Mesenchymal stem cell (in vitro differentiated cells and primary cell): ENCODE measurements around the gene SHISA3.

Experiments
- DNase-seq: peaks from one replicate; pipeline ENCODE4 v3.0.0-alpha.2; 2013
- H2AFZ ChIP-seq: one replicate; pipeline ENCODE4 v1.6.1; 2013; ENCODE audit warnings: low read depth, mild to moderate bottlenecking, control low read depth, inconsistent platforms, low read length, moderate library complexity
- H2AK5ac ChIP-seq: 2 replicates; pipeline ENCODE4 v1.6.1; 2013; ENCODE audit warnings: low read length, moderate library complexity, mild to moderate bottlenecking, inconsistent platforms; ENCODE audit not compliant: severe bottlenecking
- H2BK120ac ChIP-seq: one replicate; pipeline ENCODE4 v1.6.1; 2013; ENCODE audit warnings: low read depth, mild to moderate bottlenecking, inconsistent platforms, low read length, moderate library complexity
- H2BK12ac ChIP-seq, 2 experiments: one replicate each; pipeline ENCODE4 v1.6.1; 2013; ENCODE audit warnings: inconsistent platforms in 2 of 2, low read length in 2 of 2, mild to moderate bottlenecking in 2 of 2, moderate library complexity in 2 of 2, control low read depth in 1 of 2
- H2BK15ac ChIP-seq: one replicate; pipeline ENCODE4 v1.6.1; 2013; ENCODE audit warnings: mild to moderate bottlenecking, low read depth, inconsistent platforms; ENCODE audit not compliant: poor library complexity, severe bottlenecking
- H2BK5ac ChIP-seq: 2 replicates; pipeline ENCODE4 v1.6.1; 2013; ENCODE audit warnings: low read depth, mild to moderate bottlenecking, low read length, control low read depth, inconsistent platforms; ENCODE audit not compliant: poor library complexity, severe bottlenecking
- H3K14ac ChIP-seq, 2 experiments: one replicate each; pipeline ENCODE4 v1.6.1; 2013; ENCODE audit warnings: inconsistent platforms in 2 of 2, low read length in 2 of 2, control low read depth in 1 of 2, mild to moderate bottlenecking in 1 of 2, moderate library complexity in 1 of 2
- H3K18ac ChIP-seq, 2 experiments: one replicate each; pipeline ENCODE4 v1.6.1; 2013; ENCODE audit warnings: inconsistent platforms in 2 of 2, low read length in 2 of 2, control low read depth in 1 of 2, low read depth in 1 of 2, mild to moderate bottlenecking in 1 of 2
- H3K23ac ChIP-seq, 2 experiments: one replicate each; pipeline ENCODE4 v1.6.1; 2013; ENCODE audit warnings: inconsistent platforms in 2 of 2, low read length in 2 of 2, mild to moderate bottlenecking in 2 of 2, moderate library complexity in 2 of 2, control low read depth in 1 of 2
- H3K27ac ChIP-seq: 2 replicates; pipeline ENCODE4 v1.5.1; 2013; ENCODE audit warnings: mild to moderate bottlenecking, moderate library complexity, low read length, control low read depth, inconsistent platforms; ENCODE audit not compliant: poor library complexity, severe bottlenecking
- H3K27me3 ChIP-seq, 2 experiments: 2 replicates each; pipeline versions ENCODE4 v1.6.1 to v1.7.0; 2013; ENCODE audit warnings: low read length in 2 of 2, mild to moderate bottlenecking in 2 of 2, moderate library complexity in 2 of 2, control low read depth in 1 of 2, inconsistent platforms in 1 of 2; ENCODE audit not compliant: control insufficient read depth in 1 of 2, insufficient read depth in 1 of 2
- H3K36me3 ChIP-seq, 2 experiments: 2 replicates each; pipeline versions ENCODE4 v1.6.1 to v1.7.0; 2013; ENCODE audit warnings: low read length in 2 of 2, control low read depth in 1 of 2, inconsistent platforms in 1 of 2, low read depth in 1 of 2, mild to moderate bottlenecking in 1 of 2; ENCODE audit not compliant: insufficient read depth in 2 of 2, control insufficient read depth in 1 of 2
- H3K4ac ChIP-seq, 2 experiments: one replicate each; pipeline ENCODE4 v1.6.1; 2013; ENCODE audit warnings: inconsistent platforms in 2 of 2, low read length in 2 of 2, mild to moderate bottlenecking in 2 of 2, moderate library complexity in 2 of 2, control low read depth in 1 of 2, low read depth in 1 of 2
- H3K4me1 ChIP-seq: 2 replicates; pipeline ENCODE4 v1.6.1; 2013; ENCODE audit warnings: low read depth, low read length, control low read depth; ENCODE audit not compliant: control insufficient read depth, insufficient read depth
- H3K4me2 ChIP-seq: 2 replicates; pipeline ENCODE4 v1.6.1; 2013; ENCODE audit warnings: low read length, mild to moderate bottlenecking, inconsistent platforms; ENCODE audit not compliant: poor library complexity, severe bottlenecking
- H3K4me3 ChIP-seq, 2 experiments: 2 replicates each; pipeline versions ENCODE4 v1.5.1 to v1.7.0; 2013; ENCODE audit warnings: low read length in 2 of 2, mild to moderate bottlenecking in 2 of 2, control low read depth in 1 of 2, low read depth in 1 of 2; ENCODE audit not compliant: insufficient read depth in 1 of 2
- H3K79me1 ChIP-seq: replicated peaks from 2 replicates; pipeline ENCODE4 v1.6.1; 2013; ENCODE audit warnings: mild to moderate bottlenecking, control low read depth, low read length, inconsistent platforms; ENCODE audit not compliant: poor library complexity, severe bottlenecking
- H3K9ac ChIP-seq: 2 replicates; pipeline ENCODE4 v1.7.0; 2013; ENCODE audit warnings: mild to moderate bottlenecking, low read length, moderate library complexity
- H3K9me3 ChIP-seq: 2 replicates; pipeline ENCODE4 v1.7.0; 2013; ENCODE audit warnings: mild to moderate bottlenecking, low read length; ENCODE audit not compliant: control insufficient read depth
- H4K8ac ChIP-seq: one replicate; pipeline ENCODE4 v1.6.1; 2013; ENCODE audit warnings: inconsistent platforms, mild to moderate bottlenecking, low read length, moderate library complexity
- H4K91ac ChIP-seq: one replicate; pipeline ENCODE4 v1.6.1; 2013; ENCODE audit warnings: mild to moderate bottlenecking, low read length, inconsistent platforms
- WGBS: methylation state at CpG from one replicate; pipeline ENCODE4 v1.1.7; 2013; ENCODE audit warnings: mixed read lengths; 5-methylcytosine and 5-hydroxymethylcytosine counted together

The SHISA3 gene

DNA sequence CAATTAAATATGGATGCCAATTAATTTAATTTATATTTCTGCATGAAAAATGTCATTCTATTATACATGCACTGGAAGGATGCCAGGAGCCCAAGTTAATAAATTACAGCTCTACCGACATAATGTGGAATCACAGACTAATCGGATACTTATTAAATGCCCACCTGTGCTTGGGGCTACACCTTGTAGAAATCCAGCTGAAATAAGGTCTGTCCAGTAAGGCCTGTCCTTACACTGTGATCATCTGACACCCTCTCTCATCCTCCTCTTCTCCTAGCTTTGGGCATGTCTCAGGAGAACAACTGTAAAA lies 6.0 kb upstream of the SHISA3 start:
- no peak for DNase-seq
- H3K18ac ChIP-seq = no peak overlapping the region
- H3K4ac ChIP-seq = no peak overlapping the region
- no peak overlapping the region for H2BK15ac ChIP-seq
- no peak overlapping the region for H2BK5ac ChIP-seq
- no peak overlapping the region for H2AFZ ChIP-seq
- no peak overlapping the region for H4K8ac ChIP-seq
- peaks cover 7% of the 10 kb centered on the region for H3K4me1 ChIP-seq
- no peak overlapping the region for H3K4me3 ChIP-seq
- H4K91ac ChIP-seq = no peak overlapping the region
- H2BK120ac ChIP-seq = no peak overlapping the region
- H3K23ac ChIP-seq = no peak overlapping the region
- H3K14ac ChIP-seq = no peak overlapping the region
- no peaks in the 10 kb centered on the region for H3K9me3 ChIP-seq
- 96% methylated on average over 2 of the region's 2 CpGs for WGBS
- H3K4me2 ChIP-seq = no peak overlapping the region
- H3K36me3 ChIP-seq = no peaks in the 10 kb centered on the region
- H3K27ac ChIP-seq = peak overlapping the region; percentile 82
- peaks cover 5% of the 10 kb centered on the region for H3K79me1 ChIP-seq
- no peak overlapping the region for H2AK5ac ChIP-seq
- peaks cover 0 to 19% of the 10 kb centered on the region in 2 experiments for H3K27me3 ChIP-seq
- H3K9ac ChIP-seq = no peak overlapping the region
- H2BK12ac ChIP-seq = no peak overlapping the region

DNA sequence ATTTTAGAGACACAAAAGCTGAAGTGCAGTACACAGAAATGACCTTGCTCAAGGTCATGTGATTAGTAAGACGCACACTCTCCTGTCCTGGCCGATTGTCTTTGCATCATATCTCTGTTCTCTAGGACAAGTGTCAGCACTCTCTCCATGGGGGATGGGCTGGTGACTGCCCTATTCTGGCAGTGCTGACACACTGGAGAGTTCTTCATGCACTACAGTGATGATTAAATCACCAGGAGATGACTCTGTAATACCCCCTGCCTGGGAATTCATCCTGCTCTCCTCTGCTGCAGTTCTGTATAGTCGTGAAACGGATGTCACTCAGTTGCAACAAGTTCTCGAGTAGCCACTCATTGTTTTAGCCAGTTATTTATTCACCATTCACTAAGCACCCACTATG lies 5.3 kb upstream of the SHISA3 start:
- Histone ChIP-seq H2BK15ac (no peak overlapping the region), H3K79me1 (peaks cover 4% of the 10 kb centered on the region), H3K18ac (no peak overlapping the region), H2AFZ (no peak overlapping the region), H2BK120ac (no peak overlapping the region), H4K91ac (no peak overlapping the region), H3K27me3 (peaks cover 0 to 25% of the 10 kb centered on the region in 2 experiments), H3K4me2 (no peak overlapping the region), H3K36me3 (no peaks in the 10 kb centered on the region), H3K4me3 (no peak overlapping the region), H3K23ac (no peak overlapping the region), H3K4ac (no peak overlapping the region), H3K9ac (no peak overlapping the region), H2AK5ac (no peak overlapping the region), H2BK5ac (no peak overlapping the region), H2BK12ac (no peak overlapping the region), H4K8ac (no peak overlapping the region), H3K14ac (no peak overlapping the region), H3K4me1 (peaks cover 9% of the 10 kb centered on the region), H3K9me3 (no peaks in the 10 kb centered on the region), H3K27ac (peak overlapping the region; percentile 64)
- WGBS = 58% methylated on average over 4 of the region's 5 CpGs
- no peak for DNase-seq

DNA sequence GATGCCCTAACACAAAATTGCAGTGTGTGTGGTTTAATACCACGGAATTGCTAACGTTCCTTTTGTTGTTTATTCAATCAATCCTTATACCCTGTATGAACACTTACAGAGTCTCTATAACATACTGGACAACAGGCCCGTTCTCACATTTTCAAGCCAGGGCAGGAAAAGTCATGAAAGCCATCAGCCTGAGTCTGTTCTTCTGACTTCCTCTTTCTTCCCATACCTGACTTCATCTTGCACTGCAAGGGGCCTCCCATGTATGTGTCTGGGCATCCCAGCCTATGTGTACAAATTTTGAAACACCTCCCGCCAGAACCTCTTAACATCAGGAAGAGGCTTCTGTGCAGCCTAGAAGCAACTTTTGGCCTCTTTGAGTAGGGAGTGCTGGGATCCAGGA lies 4.9 kb upstream of the SHISA3 start:
- no peak overlapping the region for H3K4me2 ChIP-seq
- no peak overlapping the region for H2BK15ac ChIP-seq
- peak overlapping the region; percentile 64 for H3K27ac ChIP-seq
- H3K79me1 ChIP-seq = peaks cover 4% of the 10 kb centered on the region
- peaks cover 0 to 26% of the 10 kb centered on the region in 2 experiments for H3K27me3 ChIP-seq
- no peak overlapping the region for H2BK120ac ChIP-seq
- 97% methylated on average over 4 of the region's 4 CpGs for WGBS
- H3K4me3 ChIP-seq = no peak overlapping the region
- no peak overlapping the region for H3K9ac ChIP-seq
- H3K36me3 ChIP-seq = no peaks in the 10 kb centered on the region
- no peak overlapping the region for H3K18ac ChIP-seq
- H3K9me3 ChIP-seq = no peaks in the 10 kb centered on the region
- no peak overlapping the region for H2AFZ ChIP-seq
- H3K4me1 ChIP-seq = peaks cover 9% of the 10 kb centered on the region
- no peak overlapping the region for H2BK12ac ChIP-seq
- peak overlapping the region; percentile 40 for H2AK5ac ChIP-seq
- H3K4ac ChIP-seq = no peak overlapping the region
- no peak overlapping the region for H3K23ac ChIP-seq
- H4K91ac ChIP-seq = no peak overlapping the region
- H3K14ac ChIP-seq = no peak overlapping the region
- peak overlapping the region; percentile 1 for H2BK5ac ChIP-seq
- H4K8ac ChIP-seq = no peak overlapping the region
- no peak for DNase-seq

DNA sequence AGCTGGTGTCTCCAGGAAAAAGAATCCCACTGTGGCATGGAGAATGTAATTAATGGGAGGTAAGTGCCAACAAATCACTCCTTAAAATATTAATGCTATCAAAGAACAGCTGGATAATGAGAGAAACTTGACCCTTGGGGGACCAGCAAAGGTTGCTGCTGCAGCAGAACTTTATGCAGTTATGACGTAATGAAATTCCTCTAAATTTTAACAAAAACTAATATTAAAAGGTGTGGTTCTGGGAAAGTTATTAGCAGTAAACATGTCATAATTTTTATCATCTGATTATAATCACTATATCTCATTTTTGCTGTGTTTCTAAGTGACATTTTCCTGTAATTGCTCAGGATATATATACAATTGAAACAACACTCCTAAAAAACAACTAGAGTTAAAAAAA lies 1.7 kb upstream of the SHISA3 start:
- H3K79me1 ChIP-seq = peaks cover 2% of the 10 kb centered on the region
- peaks cover 0 to 55% of the 10 kb centered on the region in 2 experiments for H3K27me3 ChIP-seq
- H3K36me3 ChIP-seq = peaks cover 0 to 3% of the 10 kb centered on the region in 2 experiments
- no peak overlapping the region for H3K14ac ChIP-seq
- H3K4me3 ChIP-seq = no peak overlapping the region
- H4K91ac ChIP-seq = no peak overlapping the region
- no peak overlapping the region for H2BK120ac ChIP-seq
- no peak for DNase-seq
- H3K27ac ChIP-seq = no peak overlapping the region
- H3K9me3 ChIP-seq = no peaks in the 10 kb centered on the region
- H3K4me1 ChIP-seq = peaks cover 9% of the 10 kb centered on the region
- no peak overlapping the region for H3K4ac ChIP-seq
- no CpG with 5 or more reads among the region's 1 CpG for WGBS
- H3K18ac ChIP-seq = no peak overlapping the region
- H2AFZ ChIP-seq = no peak overlapping the region
- H3K4me2 ChIP-seq = no peak overlapping the region
- no peak overlapping the region for H3K23ac ChIP-seq
- no peak overlapping the region for H2BK5ac ChIP-seq
- no peak overlapping the region for H2BK15ac ChIP-seq
- H2AK5ac ChIP-seq = no peak overlapping the region
- no peak overlapping the region for H4K8ac ChIP-seq
- H2BK12ac ChIP-seq = no peak overlapping the region
- no peak overlapping the region for H3K9ac ChIP-seq
